ENCODE results near the gene ZFYVE28. TPM values are rescaled to one million over a fixed set of nuclear protein-coding genes. Genes with fewer than 3 reads are reported as not detected.
A peak's percentile ranks its signal among the peaks of the same experiment; 100 is the strongest.

Gene ZFYVE28
- total RNA-seq, 3 donors from 2014 or later, result 32.4 to 56.4 (median 42.9) TPM

- no peak for ATAC-seq
- DNase-seq, result peak in 1 of 3 donors; percentile 31
- Histone ChIP-seq H3K4me1 (ENCODE audit: low read depth) (no peaks in the 10 kb centered on the region), H3K4me3 (no peak overlapping the region), H3K9me3 (no peaks in the 10 kb centered on the region), H3K36me3 (ENCODE audit: low read depth) (no peaks in the 10 kb centered on the region)
- intact Hi-C loops (cut with DNase I, micrococcal nuclease), result no loop called here
- TF ChIP-seq CTCF (IDR thresholded peaks at IDR 0.05), result no peak
Observed at GRCh38 chr4:2268357-2269205, 149.9 kb downstream of the ZFYVE28 start.

- H3K4me1 ChIP-seq (ENCODE audit: low read depth), result peaks cover 5% of the 10 kb centered on the region
- DNase-seq (no peak), ATAC-seq (no peak)
- intact Hi-C loops (cut with DNase I, micrococcal nuclease), result no loop called here
- TF ChIP-seq CTCF (IDR thresholded peaks at IDR 0.05), result no peak
- no peaks in the 10 kb centered on the region for H3K9me3 ChIP-seq
- no peak overlapping the region for H3K4me3 ChIP-seq
- H3K36me3 ChIP-seq (ENCODE audit: low read depth), result no peaks in the 10 kb centered on the region
Observed at GRCh38 chr4:2267841-2268240, 150.6 kb downstream of the ZFYVE28 start.

- no peak overlapping the region for H3K4me3 ChIP-seq
- TF ChIP-seq CTCF (IDR thresholded peaks at IDR 0.05), result no peak
- intact Hi-C loops (cut with DNase I, micrococcal nuclease), result no loop called here
- peaks cover under 1% of the 10 kb centered on the region for H3K36me3 ChIP-seq (ENCODE audit: low read depth)
- ATAC-seq (no peak), DNase-seq (no peak)
- no peaks in the 10 kb centered on the region for H3K9me3 ChIP-seq
- peaks cover 5% of the 10 kb centered on the region for H3K4me1 ChIP-seq (ENCODE audit: low read depth)
Observed at GRCh38 chr4:2267320-2267811, 151.1 kb downstream of the ZFYVE28 start.

- peak in 1 of 3 donors; percentile 38 for DNase-seq
Observed at GRCh38 chr4:2266821-2267220, 151.6 kb downstream of the ZFYVE28 start.

GRCh38 chr4:2266181-2266580 lies 152.3 kb downstream of the ZFYVE28 start:
- Histone ChIP-seq H3K4me3 (no peak overlapping the region), H3K9me3 (no peaks in the 10 kb centered on the region), H3K4me1 (ENCODE audit: low read depth) (peaks cover 6% of the 10 kb centered on the region), H3K36me3 (ENCODE audit: low read depth) (peaks cover 5% of the 10 kb centered on the region)
- TF ChIP-seq CTCF (IDR thresholded peaks at IDR 0.05), result no peak
- DNase-seq, result peak in 2 of 3 donors; percentile 40 to 45
- intact Hi-C loops (cut with DNase I, micrococcal nuclease), result no loop called here
- ATAC-seq, result no peak

More at GRCh38 chr4:2266821-2267220, 151.6 kb downstream of the ZFYVE28 start:
- H3K4me3 ChIP-seq, result no peak overlapping the region
- TF ChIP-seq CTCF (IDR thresholded peaks at IDR 0.05), result no peak
- peaks cover 5% of the 10 kb centered on the region for H3K36me3 ChIP-seq (ENCODE audit: low read depth)
- no peak for ATAC-seq
- no peaks in the 10 kb centered on the region for H3K9me3 ChIP-seq
- H3K4me1 ChIP-seq (ENCODE audit: low read depth), result peaks cover 6% of the 10 kb centered on the region
- intact Hi-C loops (cut with DNase I, micrococcal nuclease), result no loop called here

Measured in mucosa of descending colon (tissue), 3 donors.